Superior temporal gyrus (tissue), 1 donor: ENCODE measurements around the gene NR3C2.

Experiments
- DNase-seq: peaks from one replicate; pipeline ENCODE4 v3.0.0-alpha.2; 2016; ENCODE audit errors: extremely low spot score

The NR3C2 gene

GRCh38 chr4:148312956-148313490, 129.2 kb downstream of the NR3C2 start:
- no peak for DNase-seq

GRCh38 chr4:148311526-148311925, 130.7 kb downstream of the NR3C2 start:
- DNase-seq: no peak

- DNase-seq: no peak
These were observed 131.5 kb downstream of the NR3C2 start for GRCh38 chr4:148310756-148311155.

GRCh38 chr4:148305751-148306150, 136.5 kb downstream of the NR3C2 start:
- no peak for DNase-seq

GRCh38 chr4:148302416-148302815, 139.8 kb downstream of the NR3C2 start:
- no peak for DNase-seq

GRCh38 chr4:148300877-148301276, 141.3 kb downstream of the NR3C2 start:
- DNase-seq: no peak

- DNase-seq: no peak
These were observed 142.9 kb downstream of the NR3C2 start for GRCh38 chr4:148299337-148299736.

- no peak for DNase-seq
These were observed 145.7 kb downstream of the NR3C2 start for GRCh38 chr4:148296498-148296897.

- no peak for DNase-seq
These were observed 146.6 kb downstream of the NR3C2 start for GRCh38 chr4:148295642-148296041.

- DNase-seq: no peak
These were observed 148.6 kb downstream of the NR3C2 start for GRCh38 chr4:148293571-148293970.

- no peak for DNase-seq
These were observed 149.5 kb downstream of the NR3C2 start for GRCh38 chr4:148292686-148293085.

GRCh38 chr4:148289740-148290139, 152.5 kb downstream of the NR3C2 start:
- no peak for DNase-seq

GRCh38 chr4:148288448-148288847, 153.8 kb downstream of the NR3C2 start:
- no peak for DNase-seq

- DNase-seq: no peak
These were observed 155.1 kb downstream of the NR3C2 start for GRCh38 chr4:148287111-148287510.

- no peak for DNase-seq
These were observed 156.2 kb downstream of the NR3C2 start for GRCh38 chr4:148286012-148286411.

GRCh38 chr4:148283665-148284064, 158.5 kb downstream of the NR3C2 start:
- no peak for DNase-seq

GRCh38 chr4:148278310-148278709, 163.9 kb downstream of the NR3C2 start:
- no peak for DNase-seq

GRCh38 chr4:148275266-148275665, 166.9 kb downstream of the NR3C2 start:
- DNase-seq: no peak

GRCh38 chr4:148273501-148273986, 168.7 kb downstream of the NR3C2 start:
- DNase-seq: no peak

GRCh38 chr4:148271166-148271565, 171.0 kb downstream of the NR3C2 start:
- DNase-seq: no peak

- no peak for DNase-seq
These were observed 171.6 kb downstream of the NR3C2 start for GRCh38 chr4:148270630-148271029.

- no peak for DNase-seq
These were observed 173.4 kb downstream of the NR3C2 start for GRCh38 chr4:148268835-148269234.

GRCh38 chr4:148266921-148267320, 175.3 kb downstream of the NR3C2 start:
- no peak for DNase-seq

GRCh38 chr4:148266240-148266639, 176.0 kb downstream of the NR3C2 start:
- no peak for DNase-seq
